ENCODE results near the gene FKBP2.

The FKBP2 gene

DNA sequence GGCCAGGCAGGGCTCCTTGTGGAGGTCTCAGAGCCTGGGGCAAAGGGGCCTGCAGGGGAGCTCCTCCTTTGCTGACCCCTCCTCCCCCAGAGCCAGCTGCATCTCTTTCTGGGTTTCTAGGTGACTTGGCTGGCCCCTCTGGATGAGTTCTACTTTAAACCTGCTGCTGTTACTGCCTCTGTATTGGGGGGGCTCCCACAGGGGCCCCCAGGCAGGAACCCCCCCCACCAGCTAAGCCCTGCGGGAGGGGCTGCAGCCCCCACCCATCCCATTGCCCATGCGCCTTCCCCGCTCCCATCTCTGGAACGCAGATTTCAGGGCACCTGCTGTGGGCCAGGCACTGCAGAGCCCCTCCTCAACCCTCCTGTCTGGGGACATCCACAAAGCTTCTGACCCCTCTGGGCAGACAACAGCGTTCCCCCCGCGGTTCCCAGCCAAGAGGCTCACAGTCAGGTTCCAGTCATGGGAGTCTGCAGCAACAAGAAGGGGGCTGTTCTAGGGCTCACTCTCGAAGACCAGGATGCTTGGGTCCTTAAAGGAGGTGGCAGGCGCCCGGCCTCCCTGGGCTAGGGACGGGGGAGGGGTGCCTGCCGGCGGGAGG, 9.6 kb downstream of the FKBP2 start:
- no peak for DNase-seq

DNA sequence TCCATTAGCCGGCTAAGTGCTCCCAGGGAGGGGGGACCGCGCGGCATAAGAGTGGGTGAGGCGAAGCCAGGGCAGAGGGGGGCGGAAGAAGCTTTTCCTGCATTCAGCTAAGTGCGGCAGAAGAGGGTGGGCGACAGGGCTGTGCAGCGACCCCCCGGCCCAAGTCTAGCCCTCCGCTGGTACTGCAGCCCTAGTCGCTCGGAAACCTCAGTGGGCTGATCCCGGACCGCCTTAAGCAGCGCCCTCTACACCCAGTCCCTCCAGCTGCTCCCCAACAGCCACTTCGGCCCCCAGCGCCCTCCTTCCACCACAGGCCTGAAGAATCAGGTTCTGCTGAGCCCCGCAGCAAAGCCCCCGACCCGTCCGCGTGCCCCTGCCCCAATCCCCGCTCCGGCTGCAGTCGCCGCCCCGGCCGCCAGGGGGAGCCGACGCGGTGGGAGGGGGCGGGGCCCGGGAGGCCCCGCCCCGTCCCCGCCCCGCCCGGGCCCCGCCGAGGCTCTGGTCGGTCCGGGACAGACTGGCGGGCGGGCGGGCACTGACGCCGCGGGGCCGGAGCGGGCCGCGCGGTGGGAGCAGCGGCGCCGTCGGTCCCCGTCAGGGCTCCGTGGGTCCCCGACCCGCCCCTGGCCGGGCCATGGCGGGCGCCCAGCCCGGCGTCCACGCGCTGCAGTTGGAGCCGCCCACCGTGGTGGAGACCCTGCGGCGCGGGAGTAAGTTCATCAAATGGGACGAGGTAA, 10.3 kb downstream of the FKBP2 start, which contains the start of gene PLCB3:
PLCB3 (plus strand) TSS at position 515 of the 737 bp plus-strand sequence; CDS start at position 635, 120 bp downstream.
- DNase-seq, result no peak

DNA sequence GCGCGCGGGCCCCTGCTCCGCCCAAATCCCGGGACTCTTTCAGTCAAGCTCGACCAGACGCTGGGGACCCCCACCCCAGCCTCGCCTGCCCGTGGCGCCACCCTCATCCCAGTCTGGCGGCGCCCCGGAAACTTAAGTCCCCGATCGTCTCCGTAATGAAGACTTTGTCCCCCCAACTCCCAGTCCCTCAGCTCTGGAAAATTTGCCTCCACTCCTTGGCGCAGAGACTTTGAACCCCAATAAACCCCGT, 10.8 kb downstream of the FKBP2 start:
- DNase-seq, result no peak

DNA sequence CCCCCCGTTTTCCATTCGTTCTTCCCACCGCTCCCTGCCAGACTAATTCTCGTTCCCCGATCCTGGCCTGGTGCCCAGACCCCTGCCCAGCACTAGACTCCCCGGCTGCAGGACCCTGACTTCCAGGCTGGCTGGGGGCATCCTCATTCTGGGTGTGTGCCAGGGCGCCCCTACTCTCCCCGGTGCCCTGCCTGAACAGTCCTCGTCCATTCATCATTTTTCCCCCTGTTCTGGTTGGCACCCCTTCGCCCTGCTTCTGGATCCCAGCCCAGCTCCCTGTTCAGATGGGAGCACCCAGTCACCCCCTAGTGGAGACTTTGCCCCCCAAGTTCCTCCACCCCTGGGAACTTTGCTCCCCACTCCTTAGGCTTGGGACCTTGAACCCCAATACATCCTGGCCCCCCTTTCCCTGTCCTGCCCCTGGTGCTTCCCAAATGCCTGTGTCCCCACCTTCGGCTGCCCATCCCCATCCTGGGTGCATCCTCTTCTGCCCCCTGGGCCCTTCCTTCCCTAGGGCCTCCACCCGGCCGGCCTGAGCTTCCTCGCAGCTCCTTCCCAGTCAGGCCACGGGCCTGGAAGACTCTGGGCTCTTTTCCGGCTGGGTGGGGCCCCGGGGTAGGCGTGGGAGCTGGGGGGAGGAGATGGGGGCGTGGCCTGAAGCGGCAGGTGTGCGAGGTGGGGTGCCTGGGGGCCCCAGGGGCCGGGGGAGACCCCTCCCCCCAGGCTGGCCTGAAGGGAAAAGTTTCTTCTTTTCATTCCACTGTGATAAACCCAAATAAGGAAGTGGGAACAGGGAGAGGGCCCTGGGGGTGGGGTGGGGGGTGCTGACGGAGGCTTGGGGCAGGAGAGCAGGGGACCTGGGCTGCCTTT, 11.3 kb downstream of the FKBP2 start:
- no peak for DNase-seq

DNA sequence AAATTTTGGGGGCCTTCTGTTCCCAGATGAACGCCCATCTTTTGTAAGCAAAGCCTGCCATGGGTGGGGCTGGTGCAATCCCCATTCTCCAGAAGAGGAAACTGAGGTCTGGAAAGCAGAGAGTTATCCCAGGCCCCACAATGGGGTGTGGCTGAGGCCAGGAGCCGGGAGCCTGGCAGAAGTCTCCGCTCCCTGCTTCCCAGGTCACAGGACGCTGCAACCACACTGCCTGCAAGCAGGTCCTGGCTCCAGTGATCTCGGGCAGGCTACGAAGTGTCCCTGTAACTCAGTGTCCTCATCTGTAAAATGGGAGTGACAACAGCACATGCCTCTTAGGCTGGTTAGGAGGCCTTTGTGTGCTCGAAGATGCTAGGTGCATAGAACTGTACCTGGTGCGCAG, 12.1 kb downstream of the FKBP2 start:
- no peak for DNase-seq

DNA sequence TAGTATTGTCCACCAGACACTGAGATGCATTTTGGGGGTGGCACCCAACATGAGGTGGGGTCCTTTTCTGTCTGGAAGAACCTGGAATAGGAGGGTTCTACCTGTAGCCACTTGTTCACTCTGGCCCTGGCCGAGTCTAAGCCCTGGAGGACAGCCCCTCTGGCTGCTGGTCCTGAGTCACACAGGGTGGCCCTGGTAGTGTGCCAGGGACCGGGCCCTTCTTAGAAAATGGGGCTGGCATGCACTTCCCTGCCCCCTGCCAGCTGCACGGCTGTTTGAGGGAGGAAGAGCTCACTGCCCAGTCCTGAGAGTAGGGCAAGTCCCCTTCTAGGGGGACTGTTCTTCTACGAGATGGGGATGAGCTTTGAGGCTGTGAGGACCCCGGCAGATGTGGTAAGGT, 12.6 kb downstream of the FKBP2 start:
- DNase-seq, result no peak

DNA sequence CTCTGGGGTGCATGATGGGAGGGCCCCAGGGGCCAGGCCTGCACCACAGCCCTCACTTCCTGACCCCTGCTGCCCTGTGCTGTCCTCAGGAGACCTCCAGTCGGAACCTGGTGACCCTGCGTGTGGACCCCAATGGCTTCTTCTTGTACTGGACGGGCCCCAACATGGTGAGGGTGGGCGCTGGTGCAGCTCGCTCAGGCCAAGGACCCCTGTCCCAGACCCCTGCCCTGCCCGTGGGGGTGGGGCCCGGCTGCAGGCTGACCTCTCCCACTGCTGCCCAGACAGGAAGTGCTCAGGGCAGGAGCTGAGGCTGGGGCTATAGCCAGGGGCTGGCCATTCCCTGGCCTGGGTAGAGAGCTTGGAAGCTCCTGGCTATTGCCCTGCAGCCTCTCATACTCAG, 13.4 kb downstream of the FKBP2 start:
- DNase-seq, result no peak

DNA sequence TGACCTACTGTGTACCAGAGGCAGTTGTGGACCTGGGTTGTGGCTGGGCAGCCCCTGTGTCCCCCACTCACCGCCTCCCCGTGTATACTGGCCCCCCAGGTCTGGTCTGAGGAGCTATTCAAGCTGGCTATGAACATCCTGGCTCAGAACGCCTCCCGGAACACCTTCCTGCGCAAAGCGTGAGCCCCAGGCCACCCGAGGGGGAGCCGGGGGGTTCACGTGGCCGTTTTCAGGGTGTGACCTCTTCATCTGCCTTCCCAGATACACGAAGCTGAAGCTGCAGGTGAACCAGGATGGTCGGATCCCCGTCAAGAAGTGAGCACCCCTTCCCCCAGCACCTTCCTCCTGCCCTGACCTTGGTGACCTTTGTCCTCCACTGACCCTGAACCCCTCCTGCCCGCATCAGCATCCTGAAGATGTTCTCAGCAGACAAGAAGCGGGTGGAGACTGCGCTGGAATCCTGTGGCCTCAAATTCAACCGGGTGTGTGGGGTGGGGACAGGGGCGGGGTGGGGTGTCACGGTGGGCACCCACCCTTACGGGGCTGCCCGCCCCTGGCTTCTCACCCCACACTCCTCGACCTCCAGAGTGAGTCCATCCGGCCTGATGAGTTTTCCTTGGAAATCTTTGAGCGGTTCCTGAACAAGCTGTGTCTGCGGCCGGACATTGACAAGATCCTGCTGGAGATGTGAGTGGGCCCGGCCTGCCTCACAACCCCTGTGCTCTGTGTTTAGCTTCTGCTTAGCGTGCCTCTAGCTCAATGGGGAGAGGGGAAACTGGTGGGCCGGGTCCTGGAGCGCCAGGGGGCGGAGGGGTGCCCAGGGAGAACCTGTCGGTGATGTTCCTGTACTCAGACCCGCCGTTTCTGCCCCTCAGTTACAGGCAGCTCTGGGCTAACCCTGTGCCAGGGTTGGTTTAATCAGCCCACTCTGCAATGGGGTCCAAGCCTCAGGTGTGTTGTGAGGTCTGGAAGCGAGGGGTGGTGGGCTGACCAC, 14.5 kb downstream of the FKBP2 start:
- DNase-seq, result no peak

DNA sequence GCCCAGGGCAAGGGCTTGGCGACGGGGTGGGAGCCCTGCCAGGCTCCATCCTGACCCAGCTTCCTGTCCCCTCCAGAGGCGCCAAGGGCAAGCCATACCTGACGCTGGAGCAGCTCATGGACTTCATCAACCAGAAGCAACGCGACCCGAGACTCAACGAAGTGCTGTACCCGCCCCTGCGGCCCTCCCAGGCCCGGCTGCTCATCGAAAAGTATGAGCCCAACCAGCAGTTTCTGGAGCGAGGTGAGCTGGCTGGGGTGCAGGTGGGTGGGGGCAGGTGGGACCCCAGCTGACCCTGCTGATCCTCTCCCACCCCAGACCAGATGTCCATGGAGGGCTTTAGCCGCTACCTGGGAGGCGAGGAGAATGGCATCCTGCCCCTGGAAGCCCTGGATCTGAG, 15.4 kb downstream of the FKBP2 start:
- no peak for DNase-seq

DNA sequence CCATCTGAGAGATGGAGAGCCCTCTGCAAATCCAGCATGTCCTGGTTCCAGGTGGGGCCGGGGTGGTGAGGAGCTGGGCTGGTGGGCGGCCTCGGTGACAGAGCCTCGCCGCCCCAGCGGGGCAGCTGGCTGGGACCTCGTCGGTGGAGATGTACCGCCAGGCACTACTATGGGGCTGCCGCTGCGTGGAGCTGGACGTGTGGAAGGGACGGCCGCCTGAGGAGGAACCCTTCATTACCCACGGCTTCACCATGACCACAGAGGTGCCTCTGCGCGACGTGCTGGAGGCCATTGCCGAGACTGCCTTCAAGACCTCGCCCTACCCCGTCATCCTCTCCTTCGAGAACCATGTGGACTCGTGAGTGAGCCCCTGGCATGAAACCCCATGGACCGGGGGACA, 17.5 kb downstream of the FKBP2 start:
- DNase-seq, result no peak

DNA sequence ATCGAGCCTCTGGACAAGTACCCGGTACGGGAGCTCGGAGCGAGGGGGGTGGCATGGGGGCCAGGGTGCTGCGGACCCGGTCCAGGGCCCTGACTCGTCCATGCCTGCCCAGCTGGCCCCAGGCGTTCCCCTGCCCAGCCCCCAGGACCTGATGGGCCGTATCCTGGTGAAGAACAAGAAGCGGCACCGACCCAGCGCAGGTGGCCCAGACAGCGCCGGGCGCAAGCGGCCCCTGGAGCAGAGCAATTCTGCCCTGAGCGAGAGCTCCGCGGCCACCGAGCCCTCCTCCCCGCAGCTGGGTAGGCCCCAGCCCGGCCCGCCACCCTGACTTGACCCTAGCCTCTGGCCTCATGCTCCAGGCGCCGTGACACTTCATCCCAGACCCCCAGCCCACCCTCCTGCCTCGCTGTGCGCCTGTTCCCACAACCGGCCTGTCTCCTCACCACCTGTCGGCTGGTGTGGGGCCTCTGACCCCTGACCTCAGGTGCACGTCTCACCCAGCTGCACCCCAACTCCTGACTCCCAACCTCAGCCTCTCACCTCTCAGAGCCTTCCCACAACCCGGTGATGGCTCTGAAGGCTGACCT, 18.1 kb downstream of the FKBP2 start:
- no peak for DNase-seq

DNA sequence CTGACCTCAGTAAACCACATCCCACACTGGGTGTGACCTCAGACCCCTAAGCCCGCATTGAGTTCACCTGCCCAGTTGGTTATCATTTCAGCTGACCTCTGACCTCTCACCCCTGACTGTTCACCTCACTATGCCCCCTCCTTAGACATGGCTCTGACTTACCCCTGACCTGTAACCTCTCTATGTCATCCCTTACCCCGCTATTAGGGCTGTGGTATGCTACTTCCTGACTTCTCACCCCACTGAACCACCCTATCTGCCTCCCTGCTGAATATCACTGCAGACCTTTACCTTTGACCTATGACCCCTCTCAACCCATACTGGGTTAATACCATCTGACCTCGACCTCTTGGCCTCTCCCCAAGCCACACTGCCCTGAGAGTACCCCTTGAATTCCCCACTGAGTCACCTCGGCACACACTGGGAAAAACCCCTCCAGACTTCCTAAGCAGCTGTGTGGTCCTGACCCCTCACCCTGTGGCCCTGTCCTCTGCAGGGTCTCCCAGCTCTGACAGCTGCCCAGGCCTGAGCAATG, 18.7 kb downstream of the FKBP2 start:
- no peak for DNase-seq

DNA sequence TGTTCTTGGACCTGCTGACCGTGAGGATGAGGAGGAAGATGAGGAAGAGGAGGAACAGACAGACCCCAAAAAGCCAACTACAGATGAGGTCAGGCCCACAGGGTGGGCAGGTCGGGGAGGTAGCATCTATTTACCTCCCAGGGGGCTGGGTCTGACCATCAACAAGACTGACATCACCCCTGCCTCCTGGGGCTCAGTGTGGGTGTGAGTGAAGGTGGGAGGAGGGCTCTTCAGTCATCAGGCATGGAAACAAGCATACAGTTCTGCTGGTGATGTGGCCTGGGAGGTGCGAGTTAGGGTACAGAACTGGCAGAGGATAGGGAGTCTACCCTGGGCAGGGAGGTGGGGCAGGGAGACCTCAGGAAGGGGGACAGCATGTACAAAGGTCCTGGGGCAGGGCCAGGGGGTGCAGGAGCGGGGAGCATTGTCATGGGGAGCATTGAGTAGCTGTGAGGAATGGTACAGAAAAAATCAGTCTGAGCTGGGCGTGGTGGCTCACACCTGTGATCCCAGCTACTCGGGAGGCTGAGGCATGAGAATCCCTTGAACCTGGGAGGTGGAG, 19.3 kb downstream of the FKBP2 start:
- no peak for DNase-seq

DNA sequence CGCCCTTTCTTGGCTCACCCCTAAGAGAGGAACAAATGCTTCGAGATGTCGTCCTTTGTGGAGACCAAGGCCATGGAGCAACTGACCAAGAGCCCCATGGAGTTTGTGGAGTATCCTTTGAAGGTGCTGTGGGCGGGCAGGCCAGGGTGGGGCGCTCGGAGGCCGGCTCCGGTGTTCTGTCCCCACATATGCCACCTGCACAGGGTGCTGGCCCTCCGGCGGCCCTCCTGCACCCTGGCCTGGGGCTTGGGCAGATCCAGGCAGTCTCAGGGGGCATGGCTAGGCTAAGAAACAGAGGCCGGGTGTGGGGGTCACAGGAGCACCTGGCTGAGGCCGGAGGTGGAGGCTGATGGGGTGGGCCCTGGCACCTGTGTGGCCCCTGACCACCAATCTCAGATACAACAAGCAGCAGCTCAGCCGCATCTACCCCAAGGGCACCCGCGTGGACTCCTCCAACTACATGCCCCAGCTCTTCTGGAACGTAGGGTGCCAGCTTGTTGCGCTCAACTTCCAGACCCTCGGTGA, 20.7 kb downstream of the FKBP2 start:
- no peak for DNase-seq

DNA sequence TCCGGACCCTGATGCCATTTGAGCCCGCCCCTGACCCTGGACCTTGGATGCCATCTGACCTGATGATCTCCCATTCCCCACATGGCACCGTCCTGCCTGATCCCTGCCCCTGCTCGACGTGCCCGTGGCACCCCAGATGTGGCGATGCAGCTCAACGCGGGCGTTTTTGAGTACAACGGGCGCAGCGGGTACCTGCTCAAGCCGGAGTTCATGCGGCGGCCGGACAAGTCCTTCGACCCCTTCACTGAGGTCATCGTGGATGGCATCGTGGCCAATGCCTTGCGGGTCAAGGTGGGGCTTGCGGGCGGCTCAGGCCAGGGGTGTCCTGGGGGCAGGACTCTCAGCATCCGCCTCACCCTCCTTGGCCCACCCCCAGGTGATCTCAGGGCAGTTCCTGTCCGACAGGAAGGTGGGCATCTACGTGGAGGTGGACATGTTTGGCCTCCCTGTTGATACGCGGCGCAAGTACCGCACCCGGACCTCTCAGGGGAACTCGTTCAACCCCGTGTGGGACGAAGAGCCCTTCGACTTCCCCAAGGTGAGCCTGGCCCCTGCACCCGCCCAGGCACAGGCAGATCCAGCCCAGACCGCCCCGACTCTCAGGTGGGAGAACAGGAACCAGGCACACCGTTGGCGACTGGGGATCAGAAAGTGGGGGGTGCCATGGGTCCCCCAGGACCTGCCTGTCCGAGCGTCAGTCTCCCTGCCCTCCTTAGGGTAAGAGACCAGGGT, 21.5 kb downstream of the FKBP2 start:
- no peak for DNase-seq

DNA sequence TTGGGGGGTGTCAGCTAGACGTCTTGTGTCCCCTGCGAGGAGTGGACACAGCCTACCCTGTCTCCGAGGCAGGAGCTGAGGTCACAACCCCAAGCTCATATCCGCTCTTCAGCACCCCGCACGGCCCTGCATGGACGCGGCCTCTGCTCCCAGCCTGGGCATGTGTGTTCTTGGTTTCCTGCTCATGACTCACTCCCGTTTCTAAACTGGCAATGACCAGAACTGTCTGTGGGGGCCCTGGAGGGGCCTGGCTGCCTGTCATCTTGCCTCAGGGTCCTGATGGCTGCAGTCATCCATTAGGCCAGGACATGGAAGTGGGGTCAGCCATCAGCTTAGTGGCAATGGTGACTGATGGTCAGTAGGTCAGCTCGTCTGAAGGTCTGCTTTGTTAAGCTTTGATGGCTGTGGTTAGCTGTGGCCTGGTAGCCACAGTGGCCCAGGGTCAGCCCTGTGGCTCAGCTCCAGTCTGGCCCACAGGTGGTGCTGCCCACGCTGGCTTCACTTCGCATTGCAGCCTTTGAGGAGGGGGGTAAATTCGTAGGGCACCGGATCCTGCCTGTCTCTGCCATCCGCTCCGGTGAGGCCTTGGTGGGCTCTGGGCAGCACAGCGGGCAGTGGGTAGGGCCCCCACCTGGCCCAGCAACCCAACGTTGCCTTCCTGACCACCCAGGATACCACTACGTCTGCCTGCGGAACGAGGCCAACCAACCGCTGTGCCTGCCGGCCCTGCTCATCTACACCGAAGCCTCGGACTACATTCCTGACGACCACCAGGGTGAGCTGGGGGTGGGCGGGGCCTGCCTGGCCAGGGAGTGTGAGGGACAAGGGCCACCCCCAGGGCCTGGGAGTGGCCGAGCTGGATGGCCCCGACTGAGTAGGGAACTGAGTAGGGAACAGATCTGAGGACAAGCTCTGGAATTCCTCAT, 22.4 kb downstream of the FKBP2 start:
- no peak for DNase-seq

DNA sequence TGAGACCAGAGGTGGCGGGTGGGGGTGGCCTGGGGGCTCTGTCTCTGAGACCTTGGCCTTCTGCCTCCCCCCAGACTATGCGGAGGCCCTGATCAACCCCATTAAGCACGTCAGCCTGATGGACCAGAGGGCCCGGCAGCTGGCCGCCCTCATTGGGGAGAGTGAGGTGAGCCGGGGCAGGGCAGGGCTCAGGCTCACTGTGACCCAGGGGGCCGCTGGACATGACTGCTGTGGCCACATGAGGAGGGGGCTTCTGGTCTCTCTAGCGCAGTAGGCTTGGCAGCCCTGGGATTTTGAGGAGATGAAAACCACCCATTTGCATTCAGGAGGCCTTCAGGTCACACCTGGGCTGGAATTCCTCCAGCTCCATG, 23.0 kb downstream of the FKBP2 start:
- no peak for DNase-seq

DNA sequence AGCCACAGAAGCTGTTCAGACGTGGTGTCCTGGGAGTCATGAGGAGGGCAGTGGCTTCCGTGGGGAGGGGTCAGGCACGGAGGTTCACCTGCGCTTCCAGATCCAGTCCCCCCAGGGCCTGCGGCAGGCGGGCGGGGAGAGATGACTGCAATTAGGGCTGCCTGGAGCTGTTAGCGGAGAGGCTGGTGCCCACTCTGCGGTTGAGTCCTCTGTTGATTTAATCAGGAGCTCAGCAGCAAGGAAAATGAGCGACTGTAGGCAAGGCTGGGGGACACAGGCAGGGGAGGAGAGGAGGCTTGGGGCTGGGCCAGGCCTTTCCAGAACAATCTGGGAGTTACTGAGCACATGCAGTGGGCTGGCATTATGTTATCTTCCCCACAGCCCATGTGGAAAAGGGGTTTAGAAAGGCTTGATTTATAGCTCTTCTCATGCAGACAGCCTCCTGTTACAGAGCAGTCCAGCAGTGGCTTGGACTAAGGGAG, 23.5 kb downstream of the FKBP2 start:
- no peak for DNase-seq
